CD14-positive monocyte (primary cell): ENCODE data around the gene URAD. TPM values are rescaled to one million over a fixed set of nuclear protein-coding genes. Genes with fewer than 3 reads are reported as not detected.

Source experiments
- DNase-seq, 3 donors: peaks; one replicate each; pipeline ENCODE4 v3.0.0-alpha.2; 2011 to 2022
- H2AFZ ChIP-seq: 2 replicates; pipeline ENCODE4 v1.6.0; 2012; ENCODE audit warnings: mild to moderate bottlenecking, low read depth, low read length, inconsistent platforms; ENCODE audit not compliant: insufficient read depth, poor library complexity, severe bottlenecking
- H3K27ac ChIP-seq, 2 donors: 1 replicate in 1 of 2; 2 replicates in 1 of 2; pipeline ENCODE4 v1.5.1; 2012 to 2013; ENCODE audit warnings: low read length in 2 of 2, control low read depth in 1 of 2, inconsistent platforms in 1 of 2, low read depth in 1 of 2, mild to moderate bottlenecking in 1 of 2
- H3K27me3 ChIP-seq, 2 donors: one replicate each; pipeline versions ENCODE4 v1.6.0 to v1.6.1; 2011 to 2013; ENCODE audit warnings: low read length in 2 of 2; ENCODE audit not compliant: control insufficient read depth in 2 of 2, insufficient read depth in 2 of 2
- H3K36me3 ChIP-seq, 2 donors: replicated peaks in 1 of 2; 1 replicate in 1 of 2; 2 replicates in 1 of 2; pipeline versions ENCODE4 v1.5.1 to v1.6.1; 2012 to 2013; ENCODE audit warnings: low read length in 2 of 2, control low read depth in 1 of 2, inconsistent platforms in 1 of 2, mild to moderate bottlenecking in 1 of 2; ENCODE audit not compliant: insufficient read depth in 2 of 2, control insufficient read depth in 1 of 2
- H3K4me1 ChIP-seq, 2 donors: 1 replicate in 1 of 2; 2 replicates in 1 of 2; pipeline versions ENCODE4 v1.5.1 to v1.6.1; 2012 to 2013; ENCODE audit warnings: low read length in 2 of 2, control low read depth in 1 of 2, inconsistent platforms in 1 of 2, mild to moderate bottlenecking in 1 of 2, moderate library complexity in 1 of 2; ENCODE audit not compliant: insufficient read depth in 2 of 2, control insufficient read depth in 1 of 2
- H3K4me2 ChIP-seq: replicated peaks from 2 replicates; pipeline ENCODE3; 2012; ENCODE audit warnings: low read length, moderate library complexity, mild to moderate bottlenecking; ENCODE audit not compliant: poor library complexity, severe bottlenecking; ENCODE audit errors: extremely low read depth
- H3K4me3 ChIP-seq, 3 experiments: fragments of 200-600 bp in 1 of 3; sonication (generic) in 1 of 3; replicated peaks in 1 of 3; 1 replicate in 2 of 3; 2 replicates in 1 of 3; pipeline ENCODE4 v1.5.1; 2011 to 2013; ENCODE audit warnings: low read length in 3 of 3, mild to moderate bottlenecking in 3 of 3, control low read depth in 2 of 3, low read depth in 2 of 3, inconsistent platforms in 1 of 3, moderate library complexity in 1 of 3
- H3K79me2 ChIP-seq: 2 replicates; pipeline ENCODE4 v1.6.0; 2012; ENCODE audit warnings: mild to moderate bottlenecking, control low read depth, inconsistent platforms, low read length, moderate library complexity; ENCODE audit not compliant: insufficient read depth
- H3K9ac ChIP-seq: 2 replicates; pipeline ENCODE4 v1.6.0; 2017; ENCODE audit warnings: low read length, mild to moderate bottlenecking; ENCODE audit not compliant: insufficient read depth, poor library complexity, severe bottlenecking
- H3K9me3 ChIP-seq, 2 donors: replicated peaks in 1 of 2; 1 replicate in 1 of 2; 2 replicates in 1 of 2; pipeline versions ENCODE4 v1.5.1 to v1.6.1; 2012 to 2013; ENCODE audit warnings: low read length in 2 of 2, control low read depth in 1 of 2; ENCODE audit not compliant: control insufficient read depth in 1 of 2, insufficient read depth in 1 of 2
- H4K20me1 ChIP-seq: 2 replicates; pipeline ENCODE4 v1.6.0; 2012; ENCODE audit warnings: mild to moderate bottlenecking, low read length, control low read depth, moderate library complexity; ENCODE audit not compliant: insufficient read depth
- H3K27ac Mint-ChIP-seq, 7 donors: one replicate each; pipeline ENCODE4 v1.8.0; 2020; ENCODE audit warnings: mild to moderate bottlenecking in 7 of 7, mixed read lengths in 7 of 7, moderate library complexity in 6 of 7, inconsistent platforms in 2 of 7
- H3K27me3 Mint-ChIP-seq, 3 donors: one replicate each; pipeline ENCODE4 v1.8.0; 2021 to 2022; ENCODE audit warnings: low read depth in 3 of 3, mild to moderate bottlenecking in 3 of 3, mixed read lengths in 3 of 3, moderate library complexity in 3 of 3, inconsistent platforms in 1 of 3
- H3K36me3 Mint-ChIP-seq, 2 donors: one replicate each; pipeline ENCODE4 v1.8.0; 2020; ENCODE audit warnings: mixed read lengths in 2 of 2, inconsistent platforms in 1 of 2, mild to moderate bottlenecking in 1 of 2
- H3K4me1 Mint-ChIP-seq: one replicate; pipeline ENCODE4 v1.8.0; 2020; ENCODE audit warnings: mild to moderate bottlenecking, mixed read lengths
- H3K4me3 Mint-ChIP-seq, 2 donors: one replicate each; pipeline ENCODE4 v1.8.0; 2020; ENCODE audit warnings: mild to moderate bottlenecking in 2 of 2, mixed read lengths in 2 of 2, moderate library complexity in 1 of 2
- H3K9me3 Mint-ChIP-seq, 7 donors: one replicate each; pipeline ENCODE4 v1.8.0; 2020 to 2022; ENCODE audit warnings: mixed read lengths in 7 of 7, mild to moderate bottlenecking in 6 of 7, moderate library complexity in 6 of 7, inconsistent platforms in 2 of 7
- WGBS: methylation state at CpG from one replicate; pipeline ENCODE4 v1.1.5; 2013; ENCODE audit warnings: missing lambda C conversion rate; ENCODE audit not compliant: insufficient coverage; 5-methylcytosine and 5-hydroxymethylcytosine counted together
- intact Hi-C, 2 donors: fragments of 100-400 bp; cut with micrococcal nuclease; formaldehyde crosslinking; loops; one replicate each; pipeline versions ENCODE4 v1.15.0 to v1.15.1; 2023
- polyA plus RNA-seq, 3 donors: library from polyadenylated mRNA; depleted of rRNA in 1 of 3; unstranded in 2 of 3; stranded (reverse) in 1 of 3; fragments of 300-500 nt in 2 of 3; fragments of >200 nt in 1 of 3; fragmentation: Illumina TruSeq in 2 of 3; gene quantifications; 1 replicate in 2 of 3; 2 replicates in 1 of 3; pipeline ENCODE4 v1.2.3, GENCODE V29; 2012 to 2021
- TF ChIP-seq, protein P1 (sequence below): fragments of 200-600 bp; IDR thresholded peaks from one replicate; pipeline ENCODE4 v1.8.0; 2022; ENCODE audit warnings: antibody characterized with exemption, mild to moderate bottlenecking

Gene URAD
- polyA plus RNA-seq, 3 donors = 0.12 TPM; not detected in 2

DNA sequence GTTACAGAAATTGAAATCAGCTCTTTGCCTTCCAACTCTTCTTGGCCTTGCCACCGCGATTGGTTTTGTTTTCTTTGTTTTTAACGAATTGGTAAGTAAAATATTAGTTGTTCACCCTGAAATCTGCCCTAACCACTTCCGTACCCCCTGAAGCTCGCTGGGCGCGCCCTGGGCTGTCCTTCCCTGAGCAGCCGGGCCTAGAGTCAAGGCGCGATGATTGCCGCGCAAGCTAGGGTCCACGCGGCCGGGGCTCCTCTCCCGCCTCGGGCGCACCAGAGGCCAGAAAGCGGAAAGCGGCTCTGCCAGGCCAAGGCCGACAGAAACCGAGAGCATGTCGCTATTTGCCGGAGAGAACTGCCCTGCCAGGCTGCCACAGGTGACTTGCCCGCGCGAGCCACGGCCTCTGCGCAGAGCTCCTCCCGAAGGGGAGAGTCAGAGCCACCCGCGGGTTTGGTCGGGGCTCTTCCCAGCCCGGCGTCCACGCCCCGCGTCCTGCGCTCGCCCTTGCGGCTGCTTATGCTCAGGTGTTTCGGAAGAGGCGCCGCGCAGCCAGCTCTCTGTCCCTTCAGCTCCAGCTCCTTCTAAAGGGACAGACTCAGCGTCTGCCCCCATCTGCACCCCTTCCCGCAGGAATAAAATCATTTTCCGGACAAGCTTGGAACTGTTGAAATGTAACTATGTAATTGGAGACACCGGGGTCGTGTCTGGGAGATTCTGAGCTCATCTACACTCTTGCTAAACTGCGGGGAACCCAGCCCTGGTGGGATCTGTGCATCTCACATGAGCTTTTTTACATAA, 12.7 kb downstream of the URAD start:
- H3K27ac Mint-ChIP-seq = no peak overlapping the region

DNA sequence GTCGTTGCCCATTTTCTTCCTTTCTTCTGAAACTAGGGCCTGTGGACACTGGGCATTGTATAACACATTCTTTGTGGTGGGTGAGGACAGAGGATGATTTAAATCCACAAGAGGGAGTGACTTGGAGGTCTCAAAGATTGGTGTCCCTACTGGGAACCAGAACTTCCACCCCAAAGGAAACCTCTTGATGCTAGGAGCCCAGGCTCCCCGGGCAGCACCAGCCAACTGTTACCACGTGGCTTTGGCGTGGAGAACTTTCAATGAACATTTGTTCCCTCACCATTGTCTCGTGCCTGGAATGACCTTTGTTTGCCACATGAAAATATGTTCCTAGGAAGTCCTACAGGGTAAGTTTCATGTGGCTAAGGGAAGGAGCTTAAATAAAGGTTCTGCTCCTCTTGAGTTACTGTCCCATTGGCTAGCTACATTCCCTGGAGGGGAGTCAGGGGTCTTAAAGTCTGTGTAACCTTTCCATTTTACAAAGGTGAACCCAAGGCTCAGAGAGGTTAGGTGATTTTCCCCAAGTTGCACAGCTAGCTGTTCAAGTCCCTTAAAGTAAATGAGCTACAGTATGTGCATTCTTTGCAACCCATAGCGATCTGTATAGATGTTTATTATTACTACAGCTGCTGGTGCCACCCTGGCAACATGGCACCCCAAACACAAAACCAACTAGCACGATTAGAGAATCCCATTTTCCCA, 14.4 kb downstream of the URAD start:
- Mint-ChIP-seq H3K4me1 (peaks cover 21% of the 10 kb centered on the region), H3K9me3 (peaks cover 0 to 17% (median 5%) of the 10 kb centered on the region in 7 donors), H3K27me3 (peaks cover 93 to 99% (median 99%) of the 10 kb centered on the region in 3 donors), H3K27ac (no peak overlapping the region), H3K36me3 (no peaks in the 10 kb centered on the region), H3K4me3 (peak overlapping the region in 1 of 2 donors; percentile 85)
- Histone ChIP-seq H2AFZ (no peak overlapping the region), H3K4me2 (no peak overlapping the region), H4K20me1 (no peaks in the 10 kb centered on the region), H3K36me3 (no peaks in the 10 kb centered on the region), H3K9me3 (peaks cover 0 to 46% of the 10 kb centered on the region in 2 donors), H3K4me1 (peaks cover 0 to 1% of the 10 kb centered on the region in 2 donors), H3K27ac (no peak overlapping the region), H3K9ac (no peak overlapping the region), H3K79me2 (no peaks in the 10 kb centered on the region), H3K4me3 (no peak overlapping the region), H3K27me3 (peaks cover 92 to 95% of the 10 kb centered on the region in 2 donors)
- no peak for DNase-seq
- WGBS = 57% methylated on average over 1 of the region's 7 CpGs
- TF ChIP-seq, protein P1, sequence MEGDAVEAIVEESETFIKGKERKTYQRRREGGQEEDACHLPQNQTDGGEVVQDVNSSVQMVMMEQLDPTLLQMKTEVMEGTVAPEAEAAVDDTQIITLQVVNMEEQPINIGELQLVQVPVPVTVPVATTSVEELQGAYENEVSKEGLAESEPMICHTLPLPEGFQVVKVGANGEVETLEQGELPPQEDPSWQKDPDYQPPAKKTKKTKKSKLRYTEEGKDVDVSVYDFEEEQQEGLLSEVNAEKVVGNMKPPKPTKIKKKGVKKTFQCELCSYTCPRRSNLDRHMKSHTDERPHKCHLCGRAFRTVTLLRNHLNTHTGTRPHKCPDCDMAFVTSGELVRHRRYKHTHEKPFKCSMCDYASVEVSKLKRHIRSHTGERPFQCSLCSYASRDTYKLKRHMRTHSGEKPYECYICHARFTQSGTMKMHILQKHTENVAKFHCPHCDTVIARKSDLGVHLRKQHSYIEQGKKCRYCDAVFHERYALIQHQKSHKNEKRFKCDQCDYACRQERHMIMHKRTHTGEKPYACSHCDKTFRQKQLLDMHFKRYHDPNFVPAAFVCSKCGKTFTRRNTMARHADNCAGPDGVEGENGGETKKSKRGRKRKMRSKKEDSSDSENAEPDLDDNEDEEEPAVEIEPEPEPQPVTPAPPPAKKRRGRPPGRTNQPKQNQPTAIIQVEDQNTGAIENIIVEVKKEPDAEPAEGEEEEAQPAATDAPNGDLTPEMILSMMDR = no peak
- intact Hi-C loops = no loop called here

More for the DNA sequence above, 12.7 kb downstream of the URAD start:
- H3K4me1 Mint-ChIP-seq = peaks cover 28% of the 10 kb centered on the region
- 4% methylated on average over 47 of the region's 51 CpGs for WGBS
- Histone ChIP-seq H3K4me1 (peaks cover 8 to 11% of the 10 kb centered on the region in 2 donors), H2AFZ (no peak overlapping the region), H3K4me3 (no peak overlapping the region), H3K4me2 (no peak overlapping the region), H4K20me1 (no peaks in the 10 kb centered on the region), H3K27me3 (peaks cover 89 to 95% of the 10 kb centered on the region in 2 donors), H3K27ac (no peak overlapping the region), H3K36me3 (no peaks in the 10 kb centered on the region), H3K9ac (no peak overlapping the region), H3K9me3 (peaks cover 0 to 53% of the 10 kb centered on the region in 2 donors), H3K79me2 (no peaks in the 10 kb centered on the region)
- H3K27me3 Mint-ChIP-seq = peaks cover 92 to 99% (median 99%) of the 10 kb centered on the region in 3 donors
- H3K4me3 Mint-ChIP-seq = peak overlapping the region in 1 of 2 donors; percentile 85
- intact Hi-C loops = no loop called here
- DNase-seq = no peak
- H3K36me3 Mint-ChIP-seq = no peaks in the 10 kb centered on the region
- H3K9me3 Mint-ChIP-seq = peaks cover 0 to 18% (median 5%) of the 10 kb centered on the region in 7 donors
- TF ChIP-seq, protein P1 = no peak
